ENCODE data around the gene PICALM. TPM values are rescaled to one million over a fixed set of nuclear protein-coding genes. Genes with fewer than 3 reads are reported as not detected.

PICALM gene
- total and polyA plus RNA-seq, 4 donors = 19.3 to 317 (median 108) TPM

GRCh38 chr11:86047275-86047991 lies 21.5 kb downstream of the PICALM start:
- H3K27ac ChIP-seq (ENCODE audit: low read depth in 1 of 2, low read length in 2 of 2) = peak overlapping the region in 1 of 2 donors; percentile 44
- TF ChIP-seq JUND (IDR thresholded peaks at IDR 0.05) (no peak), TAF1 (conservative IDR thresholded peaks at IDR 0.05) (no peak), EGR1 (IDR thresholded peaks at IDR 0.05; ENCODE audit: low read depth in 2 of 2) (no peak), ATF3 (IDR thresholded peaks at IDR 0.05) (no peak), MAX (IDR thresholded peaks at IDR 0.05) (no peak), YY1 (IDR thresholded peaks at IDR 0.05) (no peak)
- H3K9me3 ChIP-seq (ENCODE audit: control insufficient read depth in 4 of 4, low read length in 3 of 4) = no peaks in the 10 kb centered on the region
- no peaks in the 10 kb centered on the region for H3K36me3 ChIP-seq (ENCODE audit: control insufficient read depth in 4 of 4, insufficient read depth in 3 of 4, low read depth in 1 of 4, low read length in 3 of 4)
- H3K9ac ChIP-seq (ENCODE audit: low read depth in 1 of 2, low read length in 2 of 2) = no peak overlapping the region
- DNase-seq (ENCODE audit: low spot score) = no peak
- WGBS = 70% methylated on average over 10 of the region's 10 CpGs
- peaks cover 14 to 51% (median 28%) of the 10 kb centered on the region in 4 donors for H3K4me1 ChIP-seq (ENCODE audit: control insufficient read depth in 4 of 4, insufficient read depth in 4 of 4, low read length in 3 of 4)
- no peaks in the 10 kb centered on the region for H3K27me3 ChIP-seq (ENCODE audit: control insufficient read depth in 4 of 4, insufficient read depth in 4 of 4, low read length in 3 of 4)
- no peak overlapping the region for H3K4me3 ChIP-seq (ENCODE audit: low read depth in 1 of 3, low read length in 3 of 3)

- Histone ChIP-seq H3K4me3 (ENCODE audit: low read depth in 1 of 3, low read length in 3 of 3) (no peak overlapping the region), H3K27ac (ENCODE audit: low read depth in 1 of 2, low read length in 2 of 2) (no peak overlapping the region), H3K36me3 (ENCODE audit: control insufficient read depth in 4 of 4, insufficient read depth in 3 of 4, low read depth in 1 of 4, low read length in 3 of 4) (no peaks in the 10 kb centered on the region), H3K9ac (ENCODE audit: low read depth in 1 of 2, low read length in 2 of 2) (no peak overlapping the region), H3K4me1 (ENCODE audit: control insufficient read depth in 4 of 4, insufficient read depth in 4 of 4, low read length in 3 of 4) (peaks cover 14 to 59% (median 39%) of the 10 kb centered on the region in 4 donors), H3K9me3 (ENCODE audit: control insufficient read depth in 4 of 4, low read length in 3 of 4) (no peaks in the 10 kb centered on the region), H3K27me3 (ENCODE audit: control insufficient read depth in 4 of 4, insufficient read depth in 4 of 4, low read length in 3 of 4) (no peaks in the 10 kb centered on the region)
- no peak for DNase-seq (ENCODE audit: low spot score)
- TF ChIP-seq HNF4G (IDR thresholded peaks at IDR 0.05) = no peak
- TF ChIP-seq TAF1 (conservative IDR thresholded peaks at IDR 0.05) = no peak
- no peak for TF ChIP-seq RXRA (IDR thresholded peaks at IDR 0.05)
- TF ChIP-seq REST (IDR thresholded peaks at IDR 0.05) = no peak
- TF ChIP-seq CTCF (IDR thresholded peaks at IDR 0.05; ENCODE audit: low read depth, low read length, missing input control) = no peak
- no peak for TF ChIP-seq SP1 (IDR thresholded peaks at IDR 0.05)
- TF ChIP-seq JUND (IDR thresholded peaks at IDR 0.05) = no peak
- no peak for TF ChIP-seq ZBTB33 (IDR thresholded peaks at IDR 0.05)
- TF ChIP-seq HNF4A (conservative IDR thresholded peaks at IDR 0.05) = no peak
- TF ChIP-seq NR2F2 (IDR thresholded peaks at IDR 0.05) = no peak
- TF ChIP-seq GABPA (IDR thresholded peaks at IDR 0.05 in 1 of 2, conservative IDR thresholded peaks at IDR 0.05 in 1 of 2) = no peak
- TF ChIP-seq FOXA1 (IDR thresholded peaks at IDR 0.05) = no peak
- 88% methylated on average over 1 of the region's 1 CpG for WGBS
These were observed 22.8 kb downstream of the PICALM start for GRCh38 chr11:86046116-86046515.

All from liver (tissue), 9 donors.